NCI-H146 treated with DMSO at 0.1 percent for 48 hours (cell line): Measurements from ENCODE around the gene NCAN.

ENCODE experiments used
- DNase-seq: peaks from one replicate; lab custom pipeline; 2025; ENCODE audit not compliant: unreplicated experiment; lab: John Stamatoyannopoulos, UW

Gene NCAN

GRCh38 chr19:19258589-19259338, 47.0 kb downstream of the NCAN start:
- DNase-seq: no peak

- peak; percentile 16 for DNase-seq
Observed at GRCh38 chr19:19259741-19260140, 48.0 kb downstream of the NCAN start.

GRCh38 chr19:19260417-19261214, 48.9 kb downstream of the NCAN start:
- no peak for DNase-seq

GRCh38 chr19:19261350-19262189, 49.8 kb downstream of the NCAN start:
- DNase-seq: peak; percentile 18

GRCh38 chr19:19262190-19263057, 50.7 kb downstream of the NCAN start:
- no peak for DNase-seq

GRCh38 chr19:19263886-19264487, 52.2 kb downstream of the NCAN start:
- no peak for DNase-seq

GRCh38 chr19:19267305-19267704, 55.5 kb downstream of the NCAN start:
- DNase-seq: no peak

- DNase-seq: no peak
Observed at GRCh38 chr19:19268453-19269385, 57.0 kb downstream of the NCAN start.

GRCh38 chr19:19269952-19270694, 58.4 kb downstream of the NCAN start:
- no peak for DNase-seq

GRCh38 chr19:19270749-19271571, 59.2 kb downstream of the NCAN start:
- DNase-seq: no peak

- DNase-seq: no peak
Observed at GRCh38 chr19:19271828-19272599, 60.3 kb downstream of the NCAN start.

- no peak for DNase-seq
Observed at GRCh38 chr19:19274146-19274545, 62.4 kb downstream of the NCAN start.

GRCh38 chr19:19274716-19275565, 63.2 kb downstream of the NCAN start:
- no peak for DNase-seq

GRCh38 chr19:19276386-19276785, 64.6 kb downstream of the NCAN start:
- no peak for DNase-seq

- no peak for DNase-seq
Observed at GRCh38 chr19:19276851-19277250, 65.1 kb downstream of the NCAN start.

- peak; percentile 81 for DNase-seq
Observed at GRCh38 chr19:19278315-19278714, 66.6 kb downstream of the NCAN start.
